Ishikawa (cell line): ENCODE measurements around the gene TMEM255B.

Experiments
- CREB1 ChIP-seq: IDR thresholded peaks from 2 replicates; pipeline ENCODE4 v1.6.1; 2012; ENCODE audit warnings: low read depth
- EGR1 ChIP-seq: IDR thresholded peaks from 2 replicates; pipeline ENCODE4 v1.6.1; 2012
- EP300 ChIP-seq: IDR thresholded peaks from 2 replicates; pipeline ENCODE4 v1.6.1; 2012; ENCODE audit warnings: borderline replicate concordance
- FOXM1 ChIP-seq: IDR thresholded peaks from 2 replicates; pipeline ENCODE4 v1.6.1; 2012; ENCODE audit warnings: low read depth, borderline replicate concordance
- MAX ChIP-seq: IDR thresholded peaks from 2 replicates; pipeline ENCODE4 v1.6.1; 2012
- NFIC ChIP-seq: IDR thresholded peaks from 2 replicates; pipeline ENCODE4 v1.6.1; 2012
- RAD21 ChIP-seq: IDR thresholded peaks from 2 replicates; pipeline ENCODE4 v1.6.1; 2012; ENCODE audit warnings: low read depth
- REST ChIP-seq: IDR thresholded peaks from 2 replicates; pipeline ENCODE4 v1.6.1; 2012; ENCODE audit warnings: low read depth, mild to moderate bottlenecking
- TAF1 ChIP-seq: IDR thresholded peaks from 2 replicates; pipeline ENCODE4 v1.6.1; 2012; ENCODE audit warnings: low read depth, mild to moderate bottlenecking
- TCF12 ChIP-seq: IDR thresholded peaks from 2 replicates; pipeline ENCODE4 v1.6.1; 2012; ENCODE audit warnings: low read depth
- TEAD4 ChIP-seq: IDR thresholded peaks from 2 replicates; pipeline ENCODE4 v1.6.1; 2012

- TF ChIP-seq MAX (no peak), EP300 (no peak), TEAD4 (no peak), RAD21 (no peak), NFIC (no peak), EGR1 (no peak), TAF1 (no peak), REST (no peak), TCF12 (no peak), FOXM1 (no peak), CREB1 (no peak)
Observed at GRCh38 chr13:113742445-113743120, 16.4 kb upstream of the TMEM255B start.
